ENCODE results near the gene ANTKMT.
A peak's percentile ranks its signal among the peaks of the same experiment; 100 is the strongest.
"Not testable (repeated sequence)": the region's sequence is repeated elsewhere in the genome, so short reads cannot be mapped to it uniquely, and the experiment has no call there.

Gene ANTKMT

DNA sequence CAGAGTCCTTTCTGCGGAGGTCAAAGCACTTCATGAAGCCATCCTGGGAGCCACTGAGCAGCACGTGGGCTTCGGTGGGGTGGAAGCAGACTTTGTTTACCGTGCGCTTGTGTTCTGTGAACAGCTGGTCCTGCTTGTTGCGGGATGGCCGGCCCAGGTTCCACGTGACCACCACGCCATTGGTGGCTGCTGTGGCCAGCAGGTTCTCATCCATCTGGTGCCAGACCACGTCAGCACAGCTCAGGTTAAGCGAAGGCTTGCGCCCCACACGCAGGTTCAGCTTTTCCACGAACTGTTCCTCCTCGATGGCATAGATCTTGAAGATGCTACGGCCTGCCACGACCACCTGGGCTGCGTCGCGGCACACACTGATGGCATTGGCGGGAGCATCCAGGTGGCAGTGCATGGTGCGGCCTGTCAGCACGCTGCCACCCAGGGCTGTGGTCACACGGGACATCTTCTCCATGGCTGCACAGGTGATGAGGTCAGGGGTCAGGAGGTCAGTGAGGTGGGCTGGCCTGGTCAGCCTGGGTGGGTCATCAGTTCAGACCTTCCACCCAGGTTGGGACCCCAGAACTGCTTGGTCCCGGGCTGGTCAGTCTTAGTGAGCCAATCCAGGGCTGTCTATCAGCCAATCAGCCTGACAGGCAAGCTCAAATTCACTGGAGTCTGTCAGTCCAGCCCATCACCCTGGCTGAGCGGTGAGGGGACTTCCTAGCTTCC lies 31.6 kb upstream of the ANTKMT start:
- Histone ChIP-seq H3K4me1 (ENCODE audit: control insufficient read depth in 1 of 2, insufficient read depth in 2 of 2, low read length in 2 of 2) (peaks cover 8 to 23% of the 10 kb centered on the region in 2 donors), H3K36me3 (ENCODE audit: control insufficient read depth in 1 of 2, insufficient read depth in 2 of 2, low read length in 2 of 2) (peaks cover 3 to 22% of the 10 kb centered on the region in 2 donors), H3K4me3 (ENCODE audit: low read depth in 1 of 2, low read length in 2 of 2) (peak overlapping the region; percentile 77 to 91), H3K27ac (ENCODE audit: low read depth, low read length) (no peak overlapping the region), H3K27me3 (ENCODE audit: control insufficient read depth in 1 of 2, insufficient read depth in 2 of 2, low read length in 2 of 2) (peaks cover 10 to 13% of the 10 kb centered on the region in 2 donors), H3K9ac (ENCODE audit: low read depth in 1 of 2, low read length in 2 of 2) (peak overlapping the region; percentile 83 to 94), H3K9me3 (ENCODE audit: control insufficient read depth in 1 of 2, low read length in 2 of 2) (no peaks in the 10 kb centered on the region)

GRCh38 chr16:691242-691641 lies 29.7 kb upstream of the ANTKMT start:
- peaks cover 19 to 21% of the 10 kb centered on the region in 2 donors for H3K27me3 ChIP-seq (ENCODE audit: control insufficient read depth in 1 of 2, insufficient read depth in 2 of 2, low read length in 2 of 2)
- H3K36me3 ChIP-seq (ENCODE audit: control insufficient read depth in 1 of 2, insufficient read depth in 2 of 2, low read length in 2 of 2), result peaks cover 3 to 17% of the 10 kb centered on the region in 2 donors
- H3K4me1 ChIP-seq (ENCODE audit: control insufficient read depth in 1 of 2, insufficient read depth in 2 of 2, low read length in 2 of 2), result peaks cover 21 to 30% of the 10 kb centered on the region in 2 donors
- not testable (repeated sequence) for H3K9me3 ChIP-seq (ENCODE audit: control insufficient read depth in 1 of 2, low read length in 2 of 2); H3K27ac ChIP-seq (ENCODE audit: low read depth, low read length); H3K4me3 ChIP-seq (ENCODE audit: low read depth in 1 of 2, low read length in 2 of 2); H3K9ac ChIP-seq (ENCODE audit: low read depth in 1 of 2, low read length in 2 of 2)

DNA sequence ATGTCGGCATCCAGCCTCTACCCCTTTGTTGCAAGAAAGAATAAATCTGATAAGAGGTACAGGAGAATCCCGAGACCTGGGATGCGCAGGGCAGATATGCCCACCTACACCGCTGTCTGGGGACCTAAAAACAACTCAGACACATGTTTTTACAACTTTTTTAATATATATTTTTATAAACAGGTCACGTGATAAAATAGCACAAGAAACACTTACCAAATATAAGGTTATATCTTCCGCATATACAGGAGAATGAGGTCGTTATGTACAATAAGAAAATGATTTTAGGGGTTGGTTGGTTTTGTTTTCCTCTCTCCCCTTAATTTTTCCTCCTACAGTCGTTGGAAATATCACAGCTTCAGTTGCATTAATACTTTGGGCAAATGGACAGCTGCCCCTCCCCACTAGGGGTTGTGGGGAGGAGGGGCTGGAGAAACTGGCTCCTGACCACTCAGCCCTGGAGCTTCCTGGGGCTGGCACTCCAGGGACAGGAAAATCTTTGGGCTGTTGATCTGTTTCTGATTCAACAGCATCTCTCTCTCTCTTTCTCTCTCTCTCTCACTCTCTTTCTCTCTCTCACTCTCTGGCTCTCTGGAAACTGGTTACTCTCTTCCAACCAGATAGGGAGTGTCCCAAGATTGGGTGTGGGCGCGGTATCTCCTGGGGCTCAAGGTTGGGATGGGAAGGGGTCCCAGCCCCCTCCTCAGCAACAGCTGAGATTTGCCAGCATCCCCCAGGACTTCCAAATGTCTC lies 28.4 kb upstream of the ANTKMT start:
- no peak overlapping the region for H3K4me3 ChIP-seq (ENCODE audit: low read depth in 1 of 2, low read length in 2 of 2)
- H3K4me1 ChIP-seq (ENCODE audit: control insufficient read depth in 1 of 2, insufficient read depth in 2 of 2, low read length in 2 of 2), result peaks cover 22 to 32% of the 10 kb centered on the region in 2 donors
- H3K9ac ChIP-seq (ENCODE audit: low read depth in 1 of 2, low read length in 2 of 2), result no peak overlapping the region
- H3K36me3 ChIP-seq (ENCODE audit: control insufficient read depth in 1 of 2, insufficient read depth in 2 of 2, low read length in 2 of 2), result peaks cover 0 to 5% of the 10 kb centered on the region in 2 donors
- H3K27me3 ChIP-seq (ENCODE audit: control insufficient read depth in 1 of 2, insufficient read depth in 2 of 2, low read length in 2 of 2), result peaks cover 19 to 21% of the 10 kb centered on the region in 2 donors
- H3K9me3 ChIP-seq (ENCODE audit: control insufficient read depth in 1 of 2, low read length in 2 of 2), result no peaks in the 10 kb centered on the region
- H3K27ac ChIP-seq (ENCODE audit: low read depth, low read length), result no peak overlapping the region

DNA sequence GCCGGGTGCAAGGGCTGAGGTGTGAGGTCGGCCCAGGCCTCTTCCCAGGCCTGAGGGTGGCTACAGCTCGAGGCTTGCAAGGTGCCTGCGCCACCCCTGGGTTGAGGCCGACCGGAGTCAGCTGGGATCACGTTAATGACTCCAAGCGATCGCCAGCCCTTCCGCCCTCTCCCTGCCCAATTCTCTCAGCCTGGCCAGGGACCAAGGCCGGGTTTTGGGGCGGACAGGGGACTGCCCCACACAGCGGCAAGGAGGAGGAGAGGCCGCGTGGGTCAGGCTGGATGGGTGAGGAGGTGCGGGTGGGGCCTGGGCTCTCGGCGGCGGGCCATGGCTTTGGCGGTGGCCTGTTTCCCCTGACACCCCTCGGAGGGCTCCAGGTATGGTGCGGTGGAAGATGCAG lies 27.6 kb upstream of the ANTKMT start:
- Histone ChIP-seq H3K36me3 (ENCODE audit: control insufficient read depth in 1 of 2, insufficient read depth in 2 of 2, low read length in 2 of 2) (no peaks in the 10 kb centered on the region), H3K27me3 (ENCODE audit: control insufficient read depth in 1 of 2, insufficient read depth in 2 of 2, low read length in 2 of 2) (peaks cover 19 to 21% of the 10 kb centered on the region in 2 donors)

GRCh38 chr16:693766-694165 lies 27.2 kb upstream of the ANTKMT start:
- no peaks in the 10 kb centered on the region for H3K36me3 ChIP-seq (ENCODE audit: control insufficient read depth in 1 of 2, insufficient read depth in 2 of 2, low read length in 2 of 2)
- no peak overlapping the region for H3K27ac ChIP-seq (ENCODE audit: low read depth, low read length)
- no peak overlapping the region for H3K9ac ChIP-seq (ENCODE audit: low read depth in 1 of 2, low read length in 2 of 2)
- H3K4me3 ChIP-seq (ENCODE audit: low read depth in 1 of 2, low read length in 2 of 2), result no peak overlapping the region
- peaks cover 19 to 21% of the 10 kb centered on the region in 2 donors for H3K27me3 ChIP-seq (ENCODE audit: control insufficient read depth in 1 of 2, insufficient read depth in 2 of 2, low read length in 2 of 2)
- H3K4me1 ChIP-seq (ENCODE audit: control insufficient read depth in 1 of 2, insufficient read depth in 2 of 2, low read length in 2 of 2), result peaks cover 22 to 30% of the 10 kb centered on the region in 2 donors
- no peaks in the 10 kb centered on the region for H3K9me3 ChIP-seq (ENCODE audit: control insufficient read depth in 1 of 2, low read length in 2 of 2)

More for the DNA sequence above, 27.6 kb upstream of the ANTKMT start:
- Histone ChIP-seq H3K27ac (ENCODE audit: low read depth, low read length) (no peak overlapping the region), H3K9me3 (ENCODE audit: control insufficient read depth in 1 of 2, low read length in 2 of 2) (no peaks in the 10 kb centered on the region), H3K9ac (ENCODE audit: low read depth in 1 of 2, low read length in 2 of 2) (no peak overlapping the region), H3K4me3 (ENCODE audit: low read depth in 1 of 2, low read length in 2 of 2) (no peak overlapping the region), H3K4me1 (ENCODE audit: control insufficient read depth in 1 of 2, insufficient read depth in 2 of 2, low read length in 2 of 2) (peaks cover 22 to 32% of the 10 kb centered on the region in 2 donors)

- no peak overlapping the region for H3K27ac ChIP-seq (ENCODE audit: low read depth, low read length)
- H3K9ac ChIP-seq (ENCODE audit: low read depth in 1 of 2, low read length in 2 of 2), result no peak overlapping the region
- H3K9me3 ChIP-seq (ENCODE audit: control insufficient read depth in 1 of 2, low read length in 2 of 2), result no peaks in the 10 kb centered on the region
- no peaks in the 10 kb centered on the region for H3K36me3 ChIP-seq (ENCODE audit: control insufficient read depth in 1 of 2, insufficient read depth in 2 of 2, low read length in 2 of 2)
- peak overlapping the region in 1 of 2 donors; percentile 35 for H3K4me3 ChIP-seq (ENCODE audit: low read depth in 1 of 2, low read length in 2 of 2)
- peaks cover 19 to 25% of the 10 kb centered on the region in 2 donors for H3K4me1 ChIP-seq (ENCODE audit: control insufficient read depth in 1 of 2, insufficient read depth in 2 of 2, low read length in 2 of 2)
- H3K27me3 ChIP-seq (ENCODE audit: control insufficient read depth in 1 of 2, insufficient read depth in 2 of 2, low read length in 2 of 2), result peaks cover 23 to 25% of the 10 kb centered on the region in 2 donors
Measured at GRCh38 chr16:694187-694862, 26.6 kb upstream of the ANTKMT start.

DNA sequence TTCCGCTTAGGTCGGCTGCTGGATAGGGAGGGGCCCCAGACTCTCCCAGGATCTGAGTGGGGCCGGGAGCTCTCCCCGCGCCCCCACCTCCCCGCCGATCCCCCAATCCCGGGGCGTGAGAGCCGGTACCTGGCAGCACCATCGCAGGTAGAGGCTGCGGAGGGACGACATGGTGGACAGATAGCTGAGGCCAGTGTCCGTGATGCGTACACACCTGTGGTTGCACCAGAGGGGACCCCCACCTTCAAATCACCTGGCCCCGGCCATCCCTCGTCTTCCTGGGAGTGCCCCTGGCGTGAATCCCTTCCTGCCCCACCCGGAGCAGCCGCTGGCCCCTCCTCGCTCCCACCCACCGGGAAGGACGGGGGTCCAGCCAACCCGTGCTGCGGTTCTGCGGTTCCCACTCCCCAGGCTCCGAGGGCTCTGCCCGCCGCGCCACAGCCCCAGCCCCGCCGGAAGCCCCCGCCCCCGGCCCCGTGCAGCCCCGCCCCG lies 26.0 kb upstream of the ANTKMT start:
- Histone ChIP-seq H3K27me3 (ENCODE audit: control insufficient read depth in 1 of 2, insufficient read depth in 2 of 2, low read length in 2 of 2) (peaks cover 27 to 29% of the 10 kb centered on the region in 2 donors), H3K9ac (ENCODE audit: low read depth in 1 of 2, low read length in 2 of 2) (no peak overlapping the region), H3K9me3 (ENCODE audit: control insufficient read depth in 1 of 2, low read length in 2 of 2) (no peaks in the 10 kb centered on the region), H3K27ac (ENCODE audit: low read depth, low read length) (no peak overlapping the region), H3K36me3 (ENCODE audit: control insufficient read depth in 1 of 2, insufficient read depth in 2 of 2, low read length in 2 of 2) (no peaks in the 10 kb centered on the region), H3K4me3 (ENCODE audit: low read depth in 1 of 2, low read length in 2 of 2) (peak overlapping the region; percentile 35 to 61), H3K4me1 (ENCODE audit: control insufficient read depth in 1 of 2, insufficient read depth in 2 of 2, low read length in 2 of 2) (peaks cover 15 to 19% of the 10 kb centered on the region in 2 donors)

DNA sequence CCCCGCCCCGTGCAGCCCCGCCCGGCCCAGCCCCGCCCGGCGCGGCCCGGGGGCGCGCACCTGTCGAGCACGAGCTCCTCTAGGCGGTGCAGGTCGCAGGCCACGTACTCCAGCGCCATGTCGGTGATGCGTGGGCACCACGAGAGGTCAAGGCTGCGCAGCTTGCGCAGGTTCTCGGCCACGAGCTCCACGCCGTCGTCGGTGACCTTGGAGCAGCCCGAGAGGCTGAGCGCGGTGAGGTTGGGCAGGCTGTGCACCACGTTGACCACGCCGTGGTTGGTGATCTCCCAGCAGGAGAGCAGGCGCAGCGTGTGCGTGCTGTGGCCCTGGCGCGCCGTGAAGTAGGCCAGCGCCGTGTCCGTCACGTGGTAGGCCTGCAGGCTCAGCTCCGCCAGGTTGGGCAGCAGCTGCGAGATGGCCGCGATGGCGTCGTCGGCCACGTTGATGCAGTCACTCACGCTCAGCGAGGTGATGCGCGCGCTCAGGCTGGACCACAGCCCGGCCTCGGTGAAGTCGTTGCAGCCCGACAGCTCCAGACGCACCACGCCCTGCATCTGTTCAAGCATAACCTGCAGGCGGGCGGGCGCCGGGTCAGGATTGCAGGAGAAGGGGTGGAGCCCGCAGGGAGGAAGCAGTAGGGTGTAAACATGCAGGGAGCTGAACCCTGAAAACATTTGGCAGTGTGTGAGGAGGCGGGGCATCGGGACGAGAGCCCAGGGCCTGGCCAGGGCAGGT lies 25.4 kb upstream of the ANTKMT start:
- Histone ChIP-seq H3K4me3 (ENCODE audit: low read depth in 1 of 2, low read length in 2 of 2) (peak overlapping the region; percentile 57 to 81), H3K27ac (ENCODE audit: low read depth, low read length) (peak overlapping the region; percentile 58), H3K36me3 (ENCODE audit: control insufficient read depth in 1 of 2, insufficient read depth in 2 of 2, low read length in 2 of 2) (no peaks in the 10 kb centered on the region), H3K4me1 (ENCODE audit: control insufficient read depth in 1 of 2, insufficient read depth in 2 of 2, low read length in 2 of 2) (peaks cover 15 to 18% of the 10 kb centered on the region in 2 donors), H3K27me3 (ENCODE audit: control insufficient read depth in 1 of 2, insufficient read depth in 2 of 2, low read length in 2 of 2) (peaks cover 33 to 35% of the 10 kb centered on the region in 2 donors), H3K9ac (ENCODE audit: low read depth in 1 of 2, low read length in 2 of 2) (peak overlapping the region in 1 of 2 donors; percentile 63), H3K9me3 (ENCODE audit: control insufficient read depth in 1 of 2, low read length in 2 of 2) (no peaks in the 10 kb centered on the region)

DNA sequence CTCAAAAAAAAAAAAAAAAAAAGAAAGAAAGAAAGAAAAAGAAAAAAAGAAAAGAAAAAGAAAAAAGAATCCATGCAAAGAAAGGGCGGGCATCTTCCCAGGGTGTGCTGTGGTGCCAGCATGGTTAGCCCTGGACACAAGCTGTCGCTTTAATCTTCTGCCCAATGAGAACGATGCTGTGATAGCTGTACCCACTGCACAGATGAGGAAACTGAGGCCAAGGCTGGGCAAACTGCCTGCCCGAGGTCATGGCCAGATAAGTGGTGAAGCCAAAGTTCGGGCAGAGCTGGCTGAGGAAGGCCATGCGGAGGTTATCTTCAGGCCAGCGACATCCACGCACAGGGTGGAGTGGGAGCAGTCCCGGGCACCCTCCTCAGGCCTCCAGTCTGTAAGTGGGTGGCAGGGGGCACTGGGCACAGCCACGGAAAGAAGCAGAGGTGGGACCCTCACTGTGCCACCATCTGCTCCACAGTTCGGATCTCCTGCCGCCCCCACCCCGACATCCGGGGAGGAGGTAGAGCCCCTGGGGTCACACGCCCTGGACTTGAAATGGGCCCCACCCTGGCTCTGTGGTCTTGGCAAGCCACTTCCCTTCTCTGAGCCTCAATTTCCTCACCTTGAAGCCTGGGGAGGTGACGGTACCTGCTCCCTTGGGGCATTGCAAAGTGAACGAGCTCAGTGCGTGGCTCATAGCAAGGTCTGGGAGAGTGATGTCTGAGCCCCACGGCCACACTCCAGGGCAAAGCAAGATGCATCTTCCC lies 21.9 kb upstream of the ANTKMT start:
- no peak overlapping the region for H3K27ac ChIP-seq (ENCODE audit: low read depth, low read length)
- no peak overlapping the region for H3K4me3 ChIP-seq (ENCODE audit: low read depth in 1 of 2, low read length in 2 of 2)
- no peaks in the 10 kb centered on the region for H3K9me3 ChIP-seq (ENCODE audit: control insufficient read depth in 1 of 2, low read length in 2 of 2)
- H3K36me3 ChIP-seq (ENCODE audit: control insufficient read depth in 1 of 2, insufficient read depth in 2 of 2, low read length in 2 of 2), result no peaks in the 10 kb centered on the region
- H3K4me1 ChIP-seq (ENCODE audit: control insufficient read depth in 1 of 2, insufficient read depth in 2 of 2, low read length in 2 of 2), result peaks cover 15 to 18% of the 10 kb centered on the region in 2 donors
- H3K27me3 ChIP-seq (ENCODE audit: control insufficient read depth in 1 of 2, insufficient read depth in 2 of 2, low read length in 2 of 2), result peaks cover 55 to 56% of the 10 kb centered on the region in 2 donors
- no peak overlapping the region for H3K9ac ChIP-seq (ENCODE audit: low read depth in 1 of 2, low read length in 2 of 2)
